ENCODE results near the gene MED1. TPM values are rescaled to one million over a fixed set of nuclear protein-coding genes. Genes with fewer than 3 reads are reported as not detected.

The MED1 gene
- total and polyA plus RNA-seq, 8 donors = 4.0 to 16.8 (median 10.0) TPM

GRCh38 chr17:39357488-39357887 is 93.6 kb downstream of the MED1 start:
- ATAC-seq = no peak
- peaks cover 0 to 7% (median 0%) of the 10 kb centered on the region in 3 donors for H3K4me1 ChIP-seq
- 78 to 86% methylated on average over 8 of the region's 8 CpGs for WGBS, 2 donors
- no peaks in the 10 kb centered on the region for H3K36me3 ChIP-seq
- H3K4me3 ChIP-seq = no peak overlapping the region
- FAIRE-seq = no peak
- no peak overlapping the region for H3K27ac ChIP-seq
- intact Hi-C loops (cut with DNase I) = no loop called here
- no peak for DNase-seq
- no peaks in the 10 kb centered on the region for H3K27me3 ChIP-seq
- no peaks in the 10 kb centered on the region for H3K9me3 ChIP-seq
- TF ChIP-seq CTCF (IDR thresholded peaks at IDR 0.05) = no peak

Other genes with a start within 250 kb of the MED1 start
- gene STAC2, start 225.3 kb downstream of the MED1 start, total RNA-seq = under 1 TPM in 3 of 6 donors, not detected in 3; 0.08 to 0.12 (median 0.09) TPM
- under 1 TPM; 0.07 to 0.11 TPM for gene STAC2, start 225.3 kb downstream of the MED1 start, polyA plus RNA-seq
- 10 to 100 TPM in 1 of 6 donors, 1 to 10 TPM in 5; 5.3 to 15.5 (median 7.7) TPM for gene FBXL20, start 49.6 kb downstream of the MED1 start, total RNA-seq
- 1 to 10 TPM; 2.5 to 2.9 TPM for gene FBXL20, start 49.6 kb downstream of the MED1 start, polyA plus RNA-seq
- gene CDK12, start 10.2 kb upstream of the MED1 start, total RNA-seq = 10 to 100 TPM; 14.3 to 30.7 (median 18.2) TPM
- gene CDK12, start 10.2 kb upstream of the MED1 start, polyA plus RNA-seq = 10 to 100 TPM in 1 of 2 donors, 1 to 10 TPM in 1; 9.3 to 12.4 TPM
- not detected for gene NEUROD2, start 156.7 kb upstream of the MED1 start, total RNA-seq
- gene NEUROD2, start 156.7 kb upstream of the MED1 start, polyA plus RNA-seq = under 1 TPM in 1 of 2 donors, not detected in 1; 0.04 TPM
- gene PPP1R1B, start 175.7 kb upstream of the MED1 start, total RNA-seq = 10 to 100 TPM; 42.8 to 74.3 (median 62.8) TPM
- gene PPP1R1B, start 175.7 kb upstream of the MED1 start, polyA plus RNA-seq = 100 to 1,000 TPM in 1 of 2 donors, 10 to 100 TPM in 1; 99.1 to 201 TPM
- 10 to 100 TPM; 24.4 to 35.7 (median 27.2) TPM for gene STARD3, start 185.9 kb upstream of the MED1 start, total RNA-seq
- 10 to 100 TPM; 64.5 to 73.8 TPM for gene STARD3, start 185.9 kb upstream of the MED1 start, polyA plus RNA-seq
- 1 to 10 TPM in 1 of 6 donors, under 1 TPM in 5; 0.13 to 2.0 (median 0.30) TPM for gene TCAP, start 214.1 kb upstream of the MED1 start, total RNA-seq
- 1 to 10 TPM; 1.1 to 3.0 TPM for gene TCAP, start 214.1 kb upstream of the MED1 start, polyA plus RNA-seq
- gene PNMT, start 217.2 kb upstream of the MED1 start, total RNA-seq = under 1 TPM in 3 of 6 donors, not detected in 3; 0.16 to 0.64 (median 0.23) TPM
- gene PNMT, start 217.2 kb upstream of the MED1 start, polyA plus RNA-seq = 10 to 100 TPM in 1 of 2 donors, 1 to 10 TPM in 1; 3.0 to 11.7 TPM
- 10 to 100 TPM; 19.4 to 33.4 (median 23.1) TPM for gene PGAP3, start 236.8 kb upstream of the MED1 start, total RNA-seq
- gene PGAP3, start 236.8 kb upstream of the MED1 start, polyA plus RNA-seq = 10 to 100 TPM; 34.7 to 46.3 TPM
- 10 to 100 TPM; 38.7 to 78.9 (median 45.0) TPM for gene ERBB2, start 248.8 kb upstream of the MED1 start, total RNA-seq
- 10 to 100 TPM; 37.2 to 44.3 TPM for gene ERBB2, start 248.8 kb upstream of the MED1 start, polyA plus RNA-seq